PC-3 (cell line): ENCODE results near the gene ATXN7L3B. TPM values are rescaled to one million over a fixed set of nuclear protein-coding genes. Genes with fewer than 3 reads are reported as not detected.

ENCODE experiments used
- ATAC-seq: fragments of 200-7000 bp; cut with Tn5 transposase; 2 replicates; pipeline ENCODE4 v1.9.1; 2020; ENCODE audit warnings: mild to moderate bottlenecking, moderate library complexity
- BruUV-seq: library from RNA; stranded (reverse); fragments of 400-500 nt; replicated peaks from 2 replicates; lab custom pipeline; 2021; lab: Mats Ljungman, UMichigan
- CTCF ChIA-PET: fragments of 300-600 bp; sonication (Branson Sonifier 250); formaldehyde crosslinking; loops from one replicate; lab custom pipeline; 2022; ENCODE audit warnings: antibody characterized with exemption; lab: Charles Lee
- POLR2A ChIA-PET: fragments of 300-600 bp; sonication (Branson Sonifier 250); formaldehyde crosslinking; loops from one replicate; lab custom pipeline; 2022; ENCODE audit warnings: antibody characterized with exemption; ENCODE audit not compliant: unreplicated experiment; lab: Charles Lee
- DNase-seq: peaks from one replicate; pipeline ENCODE4 v3.0.0-alpha.2; 2015
- H2AFZ ChIP-seq: fragments of 300-600 bp; sonication (generic); 2 replicates; pipeline ENCODE4 v1.6.0; 2016; ENCODE audit warnings: antibody characterized with exemption, low read length
- H3F3A ChIP-seq: fragments of 300-600 bp; sonication (generic); one replicate; pipeline ENCODE4 v1.6.0; 2017; ENCODE audit warnings: antibody characterized with exemption, low read length, control low read depth, mild to moderate bottlenecking; ENCODE audit not compliant: unreplicated experiment
- H3K27ac ChIP-seq: fragments of 300-600 bp; sonication (generic); 2 replicates; pipeline ENCODE4 v1.5.1; 2016; ENCODE audit warnings: mild to moderate bottlenecking, low read length
- H3K27me3 ChIP-seq: fragments of 300-600 bp; sonication (generic); 2 replicates; pipeline ENCODE4 v1.6.1; 2016; ENCODE audit warnings: low read length, mixed read lengths
- H3K36me3 ChIP-seq: fragments of 300-600 bp; sonication (generic); 2 replicates; pipeline ENCODE4 v1.6.1; 2016; ENCODE audit warnings: low read depth, mixed run types, low read length, mixed read lengths
- H3K4me1 ChIP-seq: fragments of 300-600 bp; sonication (generic); 2 replicates; pipeline ENCODE4 v1.5.1; 2016; ENCODE audit warnings: low read length; ENCODE audit not compliant: insufficient read depth
- H3K4me2 ChIP-seq: fragments of 300-600 bp; sonication (generic); 2 replicates; pipeline ENCODE4 v1.6.0; 2016; ENCODE audit warnings: low read length
- H3K4me3 ChIP-seq: fragments of 300-600 bp; sonication (generic); 2 replicates; pipeline ENCODE4 v1.5.1; 2016; ENCODE audit warnings: mild to moderate bottlenecking, low read length, mixed read lengths
- H3K79me2 ChIP-seq: fragments of 300-600 bp; sonication (generic); 2 replicates; pipeline ENCODE4 v1.6.1; 2017; ENCODE audit warnings: low read length, mixed read lengths
- H3K9ac ChIP-seq: fragments of 300-600 bp; sonication (generic); 2 replicates; pipeline ENCODE4 v1.6.0; 2016; ENCODE audit warnings: mild to moderate bottlenecking, low read length
- H3K9me2 ChIP-seq: fragments of 300-600 bp; sonication (generic); replicated peaks from 2 replicates; pipeline ENCODE4 v1.6.1; 2016; ENCODE audit warnings: mixed run types, low read length, mixed read lengths
- H3K9me3 ChIP-seq: fragments of 300-600 bp; sonication (generic); 2 replicates; pipeline ENCODE4 v1.6.1; 2016; ENCODE audit warnings: low read length, mixed read lengths
- H4K20me1 ChIP-seq: fragments of 300-600 bp; sonication (generic); 2 replicates; pipeline ENCODE4 v1.6.1; 2016; ENCODE audit warnings: low read length, mixed read lengths
- CTCF ChIP-seq: fragments of 300-600 bp; sonication (generic); conservative IDR thresholded peaks from 2 replicates; pipeline ENCODE4 v1.5.1; 2017; ENCODE audit warnings: antibody characterized with exemption, low read depth, mild to moderate bottlenecking, low read length
- EZH2 ChIP-seq: fragments of 300-600 bp; sonication (generic); IDR thresholded peaks from one replicate; pipeline ENCODE4 v1.6.1; 2017; ENCODE audit warnings: antibody characterized with exemption, mild to moderate bottlenecking, low read length; ENCODE audit not compliant: unreplicated experiment
- EZH2phosphoT487 ChIP-seq: fragments of 300-600 bp; sonication (generic); IDR thresholded peaks from 2 replicates; pipeline ENCODE4 v1.6.1; 2018; ENCODE audit warnings: mild to moderate bottlenecking, antibody characterized with exemption, low read length, borderline replicate concordance
- intact Hi-C: fragments of 100-400 bp; cut with micrococcal nuclease; formaldehyde crosslinking; loops from 2 replicates; pipeline ENCODE4 v1.9.0; 2023
- total RNA-seq: library from RNA; depleted of rRNA; stranded (reverse); fragments of >200 nt; gene quantifications from 2 replicates; pipeline ENCODE4 v1.2.3, GENCODE V29; 2014

ATXN7L3B gene
- total RNA-seq, 1 experiment from 2014 or later, result 25.5 TPM

GRCh38 chr12:74547249-74547648 lies 9.6 kb downstream of the ATXN7L3B start:
- ChIA-PET POLR2A (no interaction called here), CTCF (no interaction called here)
- Histone ChIP-seq H3K4me1 (no peaks in the 10 kb centered on the region), H3K27me3 (no peaks in the 10 kb centered on the region), H3F3A (no peaks in the 10 kb centered on the region), H3K36me3 (no peaks in the 10 kb centered on the region), H3K9me3 (no peaks in the 10 kb centered on the region), H3K27ac (no peak overlapping the region), H3K4me2 (no peak overlapping the region), H3K79me2 (peaks cover 5% of the 10 kb centered on the region), H2AFZ (no peak overlapping the region), H3K9me2 (no peaks in the 10 kb centered on the region), H3K9ac (no peak overlapping the region), H3K4me3 (no peak overlapping the region), H4K20me1 (no peaks in the 10 kb centered on the region; the same call in 1 of the 2 replicates)
- DNase-seq, result no peak
- no peak for ATAC-seq
- intact Hi-C loops, result no loop called here
- BruUV-seq, result no TSS peak
- TF ChIP-seq CTCF, result no peak
- no peak for TF ChIP-seq EZH2phosphoT487
- no peak for TF ChIP-seq EZH2

GRCh38 chr12:74551291-74551690 lies 13.7 kb downstream of the ATXN7L3B start:
- no peaks in the 10 kb centered on the region for H3K27me3 ChIP-seq
- BruUV-seq, result no TSS peak
- DNase-seq (no peak), ATAC-seq (no peak)
- no peaks in the 10 kb centered on the region for H3K79me2 ChIP-seq
- no peaks in the 10 kb centered on the region for H3K9me2 ChIP-seq
- H3K9me3 ChIP-seq, result no peaks in the 10 kb centered on the region
- H3K9ac ChIP-seq, result no peak overlapping the region
- no peaks in the 10 kb centered on the region for H3K36me3 ChIP-seq
- TF ChIP-seq CTCF (no peak), EZH2 (no peak), EZH2phosphoT487 (no peak)
- H2AFZ ChIP-seq, result no peak overlapping the region
- H3K4me1 ChIP-seq, result no peaks in the 10 kb centered on the region
- H3K27ac ChIP-seq, result no peak overlapping the region
- H3F3A ChIP-seq, result no peaks in the 10 kb centered on the region
- intact Hi-C loops, result no loop called here
- ChIA-PET CTCF (no interaction called here), POLR2A (no interaction called here)
- no peak overlapping the region for H3K4me2 ChIP-seq
- H3K4me3 ChIP-seq, result no peak overlapping the region
- no peaks in the 10 kb centered on the region for H4K20me1 ChIP-seq

- intact Hi-C loops, result no loop called here
- CTCF ChIA-PET, result no interaction called here
- Histone ChIP-seq H2AFZ (no peak overlapping the region), H3K36me3 (no peaks in the 10 kb centered on the region), H3K9me2 (no peaks in the 10 kb centered on the region), H3K9ac (no peak overlapping the region), H3K79me2 (no peaks in the 10 kb centered on the region), H3K27me3 (no peaks in the 10 kb centered on the region), H3K4me3 (no peak overlapping the region), H3K27ac (no peak overlapping the region), H3K4me1 (no peaks in the 10 kb centered on the region), H3K4me2 (no peak overlapping the region), H3K9me3 (no peaks in the 10 kb centered on the region), H3F3A (no peaks in the 10 kb centered on the region), H4K20me1 (no peaks in the 10 kb centered on the region)
- ATAC-seq (no peak), DNase-seq (peak; percentile 12)
- BruUV-seq, result no TSS peak
- TF ChIP-seq EZH2 (no peak), CTCF (peak; percentile 31; the same call in 1 of the 2 replicates)
- POLR2A ChIA-PET, result no interaction called here
Observed at GRCh38 chr12:74552201-74552600, 14.6 kb downstream of the ATXN7L3B start.
